ENCODE measurements around the gene COPS7B.

Gene COPS7B

GRCh38 chr2:231752061-231752460 lies 34.2 kb upstream of the COPS7B start:
- H3K4me3 ChIP-seq (ENCODE audit: low read length) = no peak overlapping the region
- no peak for DNase-seq (ENCODE audit: low read depth)
- TF ChIP-seq CTCF (conservative IDR thresholded peaks at IDR 0.05; ENCODE audit: low read depth, low read length) = no peak

- TF ChIP-seq CTCF (conservative IDR thresholded peaks at IDR 0.05; ENCODE audit: low read depth, low read length) = no peak
Measured at GRCh38 chr2:231761735-231762134, 24.5 kb upstream of the COPS7B start.

GRCh38 chr2:231764124-231764523 lies 22.1 kb upstream of the COPS7B start:
- DNase-seq (ENCODE audit: low read depth) = no peak
- H3K4me3 ChIP-seq (ENCODE audit: low read length) = no peak overlapping the region
- no peak for TF ChIP-seq CTCF (conservative IDR thresholded peaks at IDR 0.05; ENCODE audit: low read depth, low read length)

More at GRCh38 chr2:231761735-231762134, 24.5 kb upstream of the COPS7B start:
- no peak for DNase-seq (ENCODE audit: low read depth)
- H3K4me3 ChIP-seq (ENCODE audit: low read length) = no peak overlapping the region

- no peak overlapping the region for H3K4me3 ChIP-seq (ENCODE audit: low read length)
- TF ChIP-seq CTCF (conservative IDR thresholded peaks at IDR 0.05; ENCODE audit: low read depth, low read length) = no peak
- DNase-seq (ENCODE audit: low read depth) = no peak
Measured at GRCh38 chr2:231764760-231765159, 21.5 kb upstream of the COPS7B start.

DNA sequence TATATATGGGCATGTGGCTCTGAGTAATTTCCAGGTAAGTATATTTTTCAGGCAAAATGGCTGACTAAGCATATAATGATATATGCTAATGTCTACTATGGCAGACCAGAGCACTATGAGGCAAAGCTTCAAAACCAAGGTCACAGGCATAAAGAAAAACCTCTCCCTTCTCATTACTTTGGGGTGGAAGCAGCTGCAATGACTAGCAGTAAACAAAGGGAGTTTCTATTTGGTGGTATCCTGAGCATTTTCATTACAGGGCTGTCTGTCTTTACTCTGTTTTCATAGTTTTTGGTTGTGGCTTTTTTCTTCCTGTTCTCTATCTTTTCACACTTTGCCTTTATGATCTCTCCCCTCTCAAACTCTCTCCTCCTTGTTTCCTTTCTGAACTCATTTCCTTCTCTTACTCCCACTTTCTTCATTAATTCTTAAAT lies 20.7 kb upstream of the COPS7B start:
- DNase-seq (ENCODE audit: low read depth) = no peak
- H3K4me3 ChIP-seq (ENCODE audit: low read length) = no peak overlapping the region
- no peak for TF ChIP-seq CTCF (conservative IDR thresholded peaks at IDR 0.05; ENCODE audit: low read depth, low read length)

DNA sequence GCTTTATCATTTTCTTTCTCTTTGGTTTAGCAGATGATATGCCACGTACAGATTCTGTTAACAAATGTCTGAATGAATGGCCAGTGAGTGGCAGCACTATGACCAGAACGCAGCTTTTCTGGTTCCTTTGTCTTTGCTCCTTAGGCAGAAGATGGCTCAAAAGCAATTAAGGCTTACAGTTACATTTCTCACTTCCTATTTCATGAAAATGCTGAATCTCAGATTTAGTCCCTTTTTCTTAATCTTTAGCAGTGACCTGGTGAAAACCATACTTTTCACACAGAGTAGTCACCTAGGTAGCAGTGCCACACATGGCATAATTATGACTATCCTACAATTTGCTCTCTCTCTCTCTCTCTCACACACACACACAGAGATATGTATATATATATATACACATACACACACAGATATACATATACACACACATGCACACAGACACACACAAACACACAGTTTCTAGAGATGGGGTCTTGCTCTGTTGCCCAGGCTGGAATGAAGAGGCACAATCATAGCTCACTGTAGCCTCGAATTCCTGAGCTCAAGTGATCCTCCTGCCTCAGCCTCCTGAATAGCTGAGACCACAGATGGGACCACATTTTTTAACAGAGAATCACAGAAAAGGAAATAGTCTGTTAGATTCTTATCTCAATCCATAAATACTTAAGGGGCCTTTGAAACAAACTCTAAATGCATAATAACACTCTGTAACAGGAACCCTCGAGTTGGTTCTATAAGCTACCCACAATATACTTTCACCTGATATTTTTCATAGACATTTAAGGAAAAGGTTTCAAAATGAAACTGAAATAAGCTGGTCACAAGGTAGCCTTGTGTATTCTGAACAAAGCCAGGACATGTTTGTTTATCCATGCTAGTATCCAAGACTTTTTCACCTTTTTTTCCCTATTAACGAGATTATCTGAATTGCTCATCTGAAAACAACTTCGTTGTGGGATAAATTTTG lies 16.8 kb upstream of the COPS7B start:
- DNase-seq (ENCODE audit: low read depth) = no peak
- no peak for TF ChIP-seq CTCF (conservative IDR thresholded peaks at IDR 0.05; ENCODE audit: low read depth, low read length)
- H3K4me3 ChIP-seq (ENCODE audit: low read length) = no peak overlapping the region
